HG03103 (cell line): ENCODE results near the gene SERINC1.
A peak's percentile ranks its signal among the peaks of the same experiment; 100 is the strongest.

Source experiments
- ATAC-seq: cut with Tn5 transposase; IDR thresholded peaks from one replicate; pipeline ENCODE4 v1.9.1; 2021; ENCODE audit warnings: low read depth; ENCODE audit not compliant: unreplicated experiment

The SERINC1 gene

DNA sequence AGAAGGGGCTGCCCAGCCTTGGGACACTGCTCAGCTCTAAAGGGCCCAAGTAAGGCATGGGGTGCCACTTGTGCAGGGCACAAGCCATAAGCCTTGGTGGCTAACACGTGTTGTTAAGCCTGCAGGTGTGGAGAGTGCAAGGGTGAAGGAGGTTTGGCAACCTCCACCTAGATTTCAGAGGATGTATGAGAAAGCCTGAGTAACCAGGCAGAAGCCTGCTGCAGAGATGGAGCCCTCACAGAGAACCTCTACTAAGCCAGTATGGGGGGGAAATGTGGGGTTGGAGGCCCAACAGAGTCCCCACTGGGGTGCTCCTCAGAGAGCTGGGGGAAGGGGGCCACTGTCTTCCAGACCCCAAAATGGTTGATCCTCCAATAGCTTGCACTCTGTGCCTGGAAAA lies 32.6 kb downstream of the SERINC1 start:
- ATAC-seq = no peak

DNA sequence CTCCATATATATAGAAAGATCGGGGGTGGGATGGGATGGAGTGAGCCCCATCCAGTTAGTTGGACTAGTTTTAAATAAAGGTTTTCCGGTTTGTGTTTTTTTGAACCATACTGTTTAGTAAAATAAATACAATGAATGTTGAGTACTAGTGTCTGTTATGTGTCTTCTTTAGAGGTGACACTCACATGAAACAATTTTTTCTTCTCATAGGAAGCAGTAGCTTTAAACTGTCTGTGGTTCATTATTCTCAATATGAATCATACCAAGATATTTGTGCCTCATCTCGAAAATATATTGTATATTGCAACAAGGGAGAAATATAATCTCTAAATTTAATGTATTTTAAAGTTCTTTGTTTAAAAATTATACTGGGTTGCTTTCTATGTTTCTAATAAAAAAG lies 38.8 kb downstream of the SERINC1 start:
- peak; percentile 76 for ATAC-seq

DNA sequence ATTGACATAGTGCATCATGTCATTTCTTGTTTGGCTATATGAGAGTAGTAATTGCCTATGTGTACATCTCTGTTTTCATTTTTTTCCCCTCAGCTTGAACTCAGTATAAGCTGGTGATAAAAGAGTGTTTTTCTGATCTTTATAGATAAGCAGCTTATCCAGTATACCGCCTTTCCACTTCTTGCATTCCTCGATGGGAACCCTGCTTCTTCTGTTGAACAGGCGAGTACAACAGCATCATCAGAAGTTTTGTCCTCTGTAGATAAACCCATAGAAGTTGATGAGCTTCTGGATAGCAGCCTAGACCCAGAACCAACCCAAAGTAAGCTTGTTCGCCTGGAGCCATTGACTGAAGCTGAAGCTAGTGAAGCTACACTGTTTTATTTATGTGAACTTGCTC lies 39.8 kb downstream of the SERINC1 start:
- no peak for ATAC-seq

DNA sequence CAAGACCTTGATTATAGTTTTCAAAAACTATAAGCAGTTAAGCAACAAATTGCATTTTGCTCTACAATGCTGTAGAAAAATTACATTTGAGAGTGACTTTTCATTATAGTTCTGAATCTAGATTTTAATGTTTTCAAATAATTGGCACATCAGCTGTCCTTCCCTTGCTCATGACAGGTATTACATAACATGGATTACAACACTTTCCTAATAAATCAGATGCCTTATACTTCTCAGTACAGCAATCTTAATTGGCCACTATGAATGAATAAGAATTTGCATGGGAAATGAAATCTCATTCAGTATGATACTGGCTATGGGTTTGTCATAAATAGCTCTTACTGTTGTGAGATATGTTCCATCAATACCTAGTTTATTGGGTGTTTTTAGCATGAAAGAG lies 42.3 kb downstream of the SERINC1 start:
- no peak for ATAC-seq

DNA sequence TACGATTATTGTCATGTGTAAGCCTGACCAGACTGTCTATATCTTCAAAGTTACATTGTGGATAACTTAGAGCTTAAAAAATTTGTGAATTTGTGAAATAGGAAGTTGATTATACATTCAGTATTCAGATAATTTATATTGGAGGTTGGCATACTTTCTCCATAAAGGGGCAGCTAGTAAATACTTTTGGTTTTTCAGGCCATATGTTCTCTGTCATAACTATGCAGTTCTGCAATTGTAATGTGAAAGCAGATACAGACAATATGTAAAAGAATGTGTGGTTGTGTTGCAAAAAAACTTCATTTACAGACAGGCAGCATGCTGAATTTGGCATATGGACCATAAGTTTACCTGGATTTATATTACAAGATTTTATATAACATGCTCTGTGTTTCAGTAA lies 42.8 kb downstream of the SERINC1 start:
- no peak for ATAC-seq

DNA sequence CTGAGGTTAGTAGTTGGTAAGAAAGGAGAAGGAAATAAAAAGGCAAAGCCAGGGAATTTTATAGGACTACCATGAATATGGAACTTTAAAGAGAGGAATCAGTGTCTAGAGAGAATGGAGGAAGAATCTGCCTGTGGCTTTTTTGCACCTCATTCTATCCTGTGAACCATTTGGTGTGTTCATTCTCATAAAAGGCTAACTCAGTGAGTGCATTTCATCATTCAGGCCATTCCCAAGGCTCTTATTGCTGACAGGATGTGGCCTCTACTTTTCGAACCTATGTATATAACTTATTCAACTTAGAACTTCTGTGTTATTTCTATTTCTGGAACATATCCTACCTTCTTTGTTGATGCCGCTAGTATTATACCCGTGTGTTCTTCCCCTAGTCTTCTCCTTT lies 45.0 kb downstream of the SERINC1 start:
- ATAC-seq = no peak

DNA sequence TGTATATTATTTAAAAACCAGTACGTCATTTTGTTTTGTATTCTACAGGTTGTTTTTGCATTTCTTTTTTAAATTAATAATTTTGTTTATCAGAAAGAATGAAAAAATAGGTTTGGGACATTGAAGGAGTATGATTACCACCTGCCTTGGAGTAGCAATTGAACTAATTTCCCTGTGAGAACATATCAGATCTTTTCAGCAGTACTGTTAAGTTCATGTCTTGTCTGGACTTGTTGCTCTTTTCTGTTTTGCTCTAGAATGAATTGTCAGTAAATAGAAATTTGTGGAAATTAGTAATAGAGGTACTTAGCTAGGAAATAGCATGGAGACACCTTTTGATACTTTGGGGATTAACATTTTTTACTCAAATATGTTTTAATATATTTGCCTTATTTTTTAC lies 47.9 kb downstream of the SERINC1 start:
- no peak for ATAC-seq

DNA sequence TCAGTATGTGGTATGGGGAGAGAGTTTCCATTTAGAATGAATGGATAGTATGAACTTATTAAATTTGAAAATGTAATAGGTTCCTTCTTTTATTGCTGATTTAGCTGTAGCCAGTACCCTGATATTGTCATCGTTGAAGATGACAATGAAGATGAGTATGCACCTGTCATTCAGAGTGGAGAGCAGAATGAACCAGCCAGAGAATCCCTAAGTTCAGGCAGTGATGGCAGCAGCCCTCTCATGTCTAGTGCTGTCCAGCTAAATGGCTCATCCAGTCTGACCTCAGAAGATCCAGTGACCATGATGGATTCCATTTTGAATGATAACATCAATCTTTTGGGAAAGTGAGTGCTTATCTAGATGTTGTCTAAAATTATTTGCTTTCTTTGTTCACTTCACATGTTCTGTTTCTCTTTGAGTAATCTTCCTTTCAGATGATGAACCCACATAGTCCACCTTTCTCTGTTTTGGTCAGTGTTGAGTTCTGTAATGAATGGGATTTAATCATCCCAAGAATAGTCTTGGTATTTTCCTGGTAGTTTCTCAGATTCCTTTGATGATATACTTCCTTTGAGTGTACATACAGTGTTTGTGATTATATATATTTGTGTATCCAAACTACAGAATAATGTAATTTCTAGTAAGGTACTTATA lies 48.9 kb downstream of the SERINC1 start:
- ATAC-seq = peak; percentile 83

DNA sequence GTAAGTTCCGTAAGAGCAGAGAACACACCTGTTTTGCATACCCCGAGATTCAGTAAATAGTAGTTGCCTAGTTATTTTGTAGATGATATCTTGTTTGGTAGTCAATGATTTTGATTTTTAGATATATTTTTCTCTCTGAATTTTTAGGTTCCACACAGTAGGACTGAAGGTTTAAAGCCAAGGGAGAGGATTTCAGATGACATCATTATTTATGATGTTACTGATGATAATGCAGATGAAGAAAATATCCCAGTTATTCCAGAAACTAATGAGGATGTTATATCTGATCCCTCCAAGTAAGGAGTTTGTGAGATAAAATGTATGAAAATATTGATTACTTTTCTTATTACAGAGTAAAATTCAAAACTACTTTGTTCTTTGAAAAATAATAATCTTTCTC lies 49.6 kb downstream of the SERINC1 start:
- ATAC-seq = no peak

DNA sequence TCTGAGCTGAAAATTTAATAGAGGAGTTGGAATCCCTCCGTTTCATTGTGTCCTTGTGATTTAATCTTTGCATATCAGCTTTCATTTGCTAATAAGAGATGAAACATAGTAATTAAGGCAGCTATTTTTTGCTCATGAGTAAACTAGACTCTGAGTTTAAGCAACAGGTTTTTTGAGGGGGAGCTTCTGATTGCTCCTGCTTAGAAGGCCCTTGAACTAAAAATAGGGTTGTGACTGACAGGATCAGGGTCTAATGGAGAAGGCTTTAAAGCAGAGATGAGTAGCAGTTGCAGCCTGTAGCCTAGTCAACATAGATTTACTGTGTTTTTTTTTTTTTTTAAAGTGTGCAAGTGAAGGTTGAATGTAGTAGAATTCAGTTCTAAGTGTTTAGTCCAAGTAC lies 54.8 kb downstream of the SERINC1 start:
- ATAC-seq = no peak

DNA sequence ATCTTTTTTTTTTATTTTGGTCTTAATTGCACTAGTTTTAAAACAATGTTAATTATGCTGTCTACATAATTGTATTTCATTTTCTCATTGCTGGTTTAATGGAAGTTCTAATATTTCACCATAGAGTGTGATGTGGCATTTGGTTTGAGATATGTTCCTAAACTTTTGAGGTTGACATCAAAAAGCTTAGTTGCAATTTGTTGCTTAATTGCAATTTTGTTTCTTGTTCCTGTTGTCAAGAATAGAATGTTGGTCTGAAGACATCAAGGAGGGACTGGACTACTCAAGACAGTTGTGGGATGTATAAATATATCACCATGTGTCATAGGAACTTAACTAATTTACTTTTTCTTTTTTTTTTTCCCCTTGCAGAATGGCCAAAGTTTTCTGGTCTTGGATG lies 59.6 kb downstream of the SERINC1 start:
- ATAC-seq = no peak

DNA sequence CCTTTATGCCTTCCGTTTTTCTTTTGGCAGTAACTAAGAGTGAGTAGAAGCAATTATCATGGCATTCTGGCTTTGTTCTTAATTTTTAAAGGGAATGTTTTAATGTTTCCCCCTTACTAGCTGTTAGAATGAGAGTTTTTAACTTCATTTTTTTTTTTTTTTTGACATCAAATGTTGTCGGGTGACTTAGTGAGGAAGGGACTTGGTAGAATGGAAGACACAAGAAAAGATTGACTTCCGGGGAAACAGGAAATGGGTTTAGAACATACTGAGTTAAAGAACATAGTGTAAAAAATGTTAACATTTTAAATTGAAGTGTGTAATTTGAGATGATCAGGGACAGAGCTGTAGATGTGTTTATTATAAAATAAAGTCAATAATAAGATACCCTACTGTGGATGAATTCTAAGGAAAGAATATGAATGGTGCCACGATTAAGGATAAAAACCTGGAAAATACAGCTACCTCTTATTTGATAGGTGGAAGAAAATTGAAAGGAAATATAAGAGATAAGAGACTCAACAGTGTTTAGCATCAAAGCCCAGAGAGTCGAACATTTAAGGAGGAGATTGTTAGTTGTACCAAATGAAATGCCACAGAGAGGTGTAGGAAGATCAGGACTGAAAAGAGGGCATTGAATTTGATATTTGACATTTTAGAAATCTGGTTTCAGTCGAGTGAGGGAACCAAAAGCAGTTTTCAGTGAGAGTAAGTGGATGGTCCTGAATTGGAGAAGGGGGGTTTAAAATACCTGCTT lies 62.7 kb downstream of the SERINC1 start:
- ATAC-seq = no peak

DNA sequence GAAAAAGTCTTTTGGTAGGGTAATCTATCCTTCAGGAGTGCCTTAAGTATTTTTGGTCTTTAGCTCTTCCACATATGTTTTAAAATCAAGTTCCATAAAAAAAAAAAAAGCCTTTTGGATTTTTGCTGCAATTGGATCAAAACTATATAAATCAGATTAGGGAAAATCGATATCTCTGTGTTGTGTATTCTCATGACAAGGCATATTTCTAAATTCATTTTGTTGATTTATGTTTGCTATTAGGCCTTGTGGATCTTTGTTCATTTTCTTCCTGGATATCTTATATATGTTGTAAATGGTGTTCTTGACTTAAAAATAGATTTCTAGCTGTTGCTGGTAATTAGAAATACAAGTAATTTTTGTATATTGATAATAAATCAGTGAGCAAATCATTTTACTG lies 63.4 kb downstream of the SERINC1 start:
- no peak for ATAC-seq

DNA sequence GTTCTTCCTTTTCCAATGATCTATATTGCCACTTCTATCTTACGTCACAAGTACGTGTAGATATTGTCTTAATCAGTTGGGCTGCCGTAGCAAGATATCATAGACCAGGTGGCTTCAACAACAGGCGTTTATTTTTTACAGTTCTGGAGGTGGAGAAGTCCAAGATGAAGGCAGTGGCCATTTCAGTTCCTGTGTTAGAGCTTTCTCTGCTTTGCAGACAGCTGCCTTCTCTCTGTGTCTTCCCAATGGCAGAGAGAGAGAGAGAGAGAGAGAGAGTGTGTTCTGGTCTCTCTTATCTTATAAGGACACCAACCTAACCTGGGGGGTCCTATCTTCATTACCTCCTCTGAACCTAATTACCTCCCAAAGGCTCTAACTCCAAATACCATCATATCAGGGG lies 63.9 kb downstream of the SERINC1 start:
- ATAC-seq = no peak

DNA sequence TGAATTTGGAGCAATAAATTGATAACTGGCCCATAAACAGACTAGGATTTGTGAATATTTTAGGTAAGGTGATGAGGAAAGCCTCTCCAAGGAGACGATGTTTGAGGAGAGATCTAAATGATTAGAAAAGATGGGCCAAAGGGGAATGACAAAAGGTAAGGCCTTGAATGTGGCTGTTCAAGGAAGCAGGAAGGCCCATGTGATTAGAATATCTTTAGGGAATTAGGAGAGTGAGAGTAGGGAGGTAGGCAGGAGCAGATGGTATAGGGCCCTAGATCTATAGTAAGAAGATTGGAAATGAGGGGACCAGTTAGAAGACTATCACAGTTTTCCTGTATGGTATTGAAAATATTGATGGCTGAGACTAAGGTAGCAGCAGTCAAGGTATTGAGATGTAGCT lies 65.4 kb downstream of the SERINC1 start:
- ATAC-seq = no peak

DNA sequence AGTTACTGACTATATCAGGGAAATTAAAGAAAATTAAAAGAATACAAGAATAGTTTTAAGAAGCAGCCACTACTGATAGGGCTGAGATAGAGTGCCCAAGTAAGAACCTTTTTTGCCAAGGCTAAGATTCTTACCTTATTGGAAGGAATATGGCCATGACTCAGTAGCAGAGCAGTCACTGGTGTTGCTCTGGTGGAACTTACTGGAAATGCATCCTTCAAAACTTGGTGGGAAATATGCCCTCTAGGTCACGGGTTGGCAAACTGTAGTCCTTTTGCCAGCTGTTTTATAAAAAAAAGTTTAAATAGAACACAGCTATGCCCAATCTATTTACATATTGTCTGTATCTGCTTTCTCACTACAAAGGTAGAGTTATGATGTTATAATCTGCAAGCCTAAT lies 66.2 kb downstream of the SERINC1 start:
- no peak for ATAC-seq

DNA sequence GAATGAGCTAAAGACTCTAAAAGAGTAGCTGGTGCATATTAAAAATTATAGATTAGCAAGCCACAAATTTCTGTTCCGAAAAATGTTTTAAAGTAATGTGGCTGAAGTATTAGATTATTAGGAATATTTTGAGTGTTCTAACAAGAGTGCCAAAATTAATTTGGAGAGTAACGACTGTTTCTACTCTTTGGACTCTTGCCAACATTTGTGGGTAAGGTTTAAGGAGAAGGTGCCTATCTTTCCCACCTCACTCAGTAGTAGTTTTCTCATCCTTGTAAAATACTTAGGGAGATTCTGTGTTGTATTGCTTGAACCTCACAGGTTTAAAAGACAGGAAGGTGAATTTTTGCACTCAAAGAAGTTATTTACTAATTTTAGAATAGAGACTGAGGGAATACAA lies 67.2 kb downstream of the SERINC1 start:
- no peak for ATAC-seq

DNA sequence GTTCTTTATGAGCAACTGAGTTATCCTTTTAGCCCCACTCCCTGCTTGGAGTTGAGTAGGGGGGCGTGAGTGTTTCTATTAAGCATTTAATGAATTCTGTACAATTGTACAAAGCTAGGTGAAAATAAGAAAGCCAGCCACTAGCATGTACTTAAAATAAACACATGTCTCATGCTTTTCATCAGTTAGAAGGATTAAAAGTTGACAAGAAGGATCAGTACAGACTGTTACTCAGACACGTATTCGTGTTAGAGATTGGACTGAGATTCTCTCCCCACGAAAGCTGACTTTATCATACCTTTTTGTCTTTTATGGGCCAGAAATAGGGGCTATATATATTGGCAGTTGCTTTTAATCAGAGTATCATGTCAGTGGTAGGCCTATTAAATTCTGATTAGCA lies 70.5 kb downstream of the SERINC1 start:
- ATAC-seq = no peak

DNA sequence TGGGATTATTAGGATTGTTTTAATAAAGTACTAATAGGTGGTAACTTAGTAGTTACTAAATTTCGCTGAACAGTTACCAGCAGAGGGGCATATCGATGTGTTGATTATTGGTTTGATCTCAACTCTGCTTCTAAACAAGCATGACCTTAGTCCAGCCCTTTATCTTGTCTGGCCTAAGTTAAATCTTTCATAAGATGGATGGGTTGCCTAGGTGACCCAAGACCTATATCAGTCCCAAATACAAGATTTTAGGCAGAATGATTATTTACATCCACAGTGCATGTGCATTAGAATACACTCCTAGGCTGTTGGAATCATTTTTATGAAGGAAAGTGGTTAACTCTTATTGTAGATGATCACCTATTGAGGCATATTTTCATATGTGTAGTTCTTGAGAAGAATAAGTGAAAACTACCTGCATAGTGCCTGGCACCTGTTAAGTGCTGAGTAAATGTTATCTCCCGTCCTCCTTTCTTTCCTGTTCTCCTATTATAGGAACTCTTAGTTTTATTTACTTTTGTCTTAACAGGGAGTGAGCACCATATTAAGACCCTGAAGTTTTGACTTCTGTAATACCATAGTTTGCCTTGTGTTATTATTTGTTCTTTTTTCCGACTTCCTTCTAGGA lies 71.0 kb downstream of the SERINC1 start:
- no peak for ATAC-seq

DNA sequence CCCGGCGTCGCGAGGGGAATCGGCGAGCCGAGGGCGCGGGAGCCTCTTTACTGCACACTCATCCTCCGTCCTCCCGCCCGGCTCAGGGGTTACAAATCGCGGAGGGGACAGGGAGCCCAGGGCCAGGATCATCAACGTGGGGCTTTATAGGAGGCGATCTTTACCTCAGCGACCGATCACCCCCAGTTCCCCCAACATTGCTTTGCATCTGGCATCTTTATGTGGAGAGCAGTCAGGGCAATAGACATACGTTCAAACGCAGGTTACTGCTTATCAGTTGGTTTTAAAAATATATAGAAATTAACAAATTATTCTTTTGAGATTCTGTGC lies 71.5 kb downstream of the SERINC1 start:
- no peak for ATAC-seq

DNA sequence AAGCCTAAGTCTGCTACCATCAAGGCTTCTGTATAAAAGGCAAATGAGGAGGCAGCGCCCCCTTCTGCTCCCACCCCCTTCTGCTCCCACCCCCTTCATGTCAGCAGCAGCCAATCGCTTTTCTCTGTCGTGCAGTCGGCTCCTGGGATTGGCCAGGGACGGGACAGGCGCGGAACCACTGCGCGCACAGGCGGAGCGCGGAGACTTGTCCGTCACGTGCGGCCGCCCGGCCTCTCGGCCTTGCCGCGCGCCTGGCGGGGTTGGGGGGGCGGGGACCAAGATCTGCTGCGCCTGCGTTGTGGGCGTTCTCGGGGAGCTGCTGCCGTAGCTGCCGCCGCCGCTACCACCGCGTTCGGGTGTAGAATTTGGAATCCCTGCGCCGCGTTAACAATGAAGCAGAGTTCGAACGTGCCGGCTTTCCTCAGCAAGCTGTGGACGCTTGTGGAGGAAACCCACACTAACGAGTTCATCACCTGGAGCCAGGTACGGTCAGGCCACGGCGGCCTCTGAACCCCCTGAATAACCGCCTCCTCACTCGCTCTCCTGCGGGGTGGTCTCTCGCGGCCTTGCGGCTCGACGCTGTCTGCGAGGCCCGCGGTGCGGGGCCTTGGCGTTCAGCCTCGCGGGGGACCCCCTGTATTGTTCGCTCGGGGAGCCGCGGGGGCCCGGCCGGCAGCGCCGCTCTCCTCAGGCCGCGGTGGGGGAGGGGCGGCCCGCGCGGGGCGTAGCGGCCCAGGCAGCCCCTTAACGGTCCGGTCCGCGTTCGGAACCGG lies 72.1 kb downstream of the SERINC1 start, which contains the start of gene HSF2:
TSS of gene HSF2 (plus strand) at position 305 of the 773 bp plus-strand sequence. CDS start at position 391, 86 bp downstream.
- peak; percentile 99 for ATAC-seq
